K562 (cell line): ENCODE results near the gene OSM. TPM values are rescaled to one million over a fixed set of nuclear protein-coding genes. Genes with fewer than 3 reads are reported as not detected.

Source experiments
- ATF1 ChIP-seq, 2 experiments: fragments of 450-650 bp in 1 of 2; IDR thresholded peaks; 2 replicates each; pipeline ENCODE4 v1.6.1; 2016; ENCODE audit warnings: missing compliant biosample characterization in 1 of 2, missing genetic modification characterization in 1 of 2
- CBX2 ChIP-seq: fragments of 200-600 bp; sonication (generic); IDR thresholded peaks from one replicate; pipeline ENCODE4 v1.6.1; 2012; ENCODE audit warnings: mild to moderate bottlenecking, low read length, inconsistent platforms; ENCODE audit not compliant: insufficient read depth, poor library complexity, severe bottlenecking
- CHD4 ChIP-seq: fragments of 200-600 bp; sonication (generic); IDR thresholded peaks from 3 replicates; pipeline ENCODE4 v1.6.1; 2012; ENCODE audit warnings: low read depth, mild to moderate bottlenecking, mixed read lengths, low read length, inconsistent platforms; ENCODE audit not compliant: insufficient read depth, insufficient replicate concordance, poor library complexity, severe bottlenecking
- ELF4 ChIP-seq: fragments of 450-650 bp; formaldehyde crosslinking; IDR thresholded peaks from 2 replicates; pipeline ENCODE4 v1.4.0; 2022; ENCODE audit warnings: missing genetic modification characterization
- ETV5 ChIP-seq: sonication (generic); formaldehyde crosslinking; IDR thresholded peaks from 2 replicates; pipeline ENCODE4 v1.4.0; 2020; ENCODE audit warnings: low read depth, mild to moderate bottlenecking, missing genetic modification reagents
- HNRNPH1 ChIP-seq: fragments of 200-400 bp; formaldehyde crosslinking; optimal IDR thresholded peaks from 2 replicates; pipeline ENCODE3; 2017; ENCODE audit warnings: low read depth, mild to moderate bottlenecking, low read length, moderate library complexity
- HNRNPK ChIP-seq: fragments of 200-400 bp; formaldehyde crosslinking; IDR thresholded peaks from one replicate; pipeline ENCODE4 v1.6.1; 2018; ENCODE audit warnings: mild to moderate bottlenecking, low read depth, low read length; ENCODE audit not compliant: poor library complexity, severe bottlenecking
- HNRNPLL ChIP-seq: fragments of 200-400 bp; formaldehyde crosslinking; IDR thresholded peaks from 2 replicates; pipeline ENCODE4 v1.6.1; 2017; ENCODE audit warnings: low read length, low read depth, mild to moderate bottlenecking; ENCODE audit not compliant: poor library complexity, severe bottlenecking
- MTA2 ChIP-seq: fragments of 450-650 bp; IDR thresholded peaks from 2 replicates; pipeline ENCODE4 v1.6.1; 2016; ENCODE audit warnings: low read depth
- POLR2A ChIP-seq: fragments of 450-650 bp; conservative IDR thresholded peaks from 2 replicates; pipeline ENCODE4 v1.6.1; 2016
- RBM15 ChIP-seq: fragments of 200-400 bp; formaldehyde crosslinking; IDR thresholded peaks from 2 replicates; pipeline ENCODE4 v1.6.1; 2018; ENCODE audit warnings: mild to moderate bottlenecking, low read length, moderate library complexity; ENCODE audit not compliant: insufficient read depth
- TRIM24 ChIP-seq, 2 experiments: fragments of 450-650 bp; IDR thresholded peaks; 2 replicates each; pipeline ENCODE4 v1.6.1; 2016
- ZBED1 ChIP-seq: IDR thresholded peaks from 2 replicates; pipeline ENCODE4 v1.6.1; 2014
- ZNF217 ChIP-seq: sonication (generic); formaldehyde crosslinking; IDR thresholded peaks from 2 replicates; pipeline ENCODE4 v1.8.0; 2022; ENCODE audit warnings: mild to moderate bottlenecking, missing genetic modification reagents
- ZNF436 ChIP-seq: fragments of 250-450, 450-650 bp; sonication (Bioruptor Pico); formaldehyde crosslinking; IDR thresholded peaks from 2 replicates; pipeline ENCODE4 v1.7.0; 2020; ENCODE audit warnings: mild to moderate bottlenecking
- ZNF77 ChIP-seq: fragments of 250-450 bp; sonication (Bioruptor Pico); IDR thresholded peaks from 2 replicates; pipeline ENCODE4 v1.5.0; 2020
- ZNF79 ChIP-seq: fragments of 250-450 bp; sonication (Bioruptor Pico); IDR thresholded peaks from 2 replicates; pipeline ENCODE4 v1.4.0; 2020; ENCODE audit warnings: low read depth, mild to moderate bottlenecking, moderate library complexity
- ZZZ3 ChIP-seq: fragments of 450-650 bp; IDR thresholded peaks from 2 replicates; pipeline ENCODE4 v1.6.1; 2016; ENCODE audit warnings: antibody characterized with exemption, mild to moderate bottlenecking, moderate library complexity
- polyA plus RNA-seq, 8 experiments: library from polyadenylated mRNA; depleted of rRNA in 4 of 8; stranded (reverse) in 5 of 8; unstranded in 3 of 8; fragments of >200 nt; fragmentation: Nextera tagmentation in 2 of 8; fragmentation: Illumina TruSeq in 1 of 8; extraction: Ambion mirVana in 2 of 8; extraction: Trizol in 1 of 8; gene quantifications; 2 replicates each; pipeline versions ENCODE4 v1.2.1 to v1.2.3, GENCODE V29; 2011 to 2014; ENCODE audit warnings: inconsistent platforms in 1 of 8, missing spikeins in 1 of 8
- total RNA-seq, 7 experiments: library from RNA; depleted of rRNA in 6 of 7; stranded (reverse); fragments of >200 nt in 6 of 7; fragmentation: Illumina TruSeq in 2 of 7; extraction: Trizol in 2 of 7; gene quantifications; 2 replicates each; pipeline versions ENCODE4 v1.2.1 to v1.2.3, GENCODE V29; 2011 to 2021; ENCODE audit warnings: low replicate concordance in 1 of 7
- TF ChIP-seq, protein P1 (sequence below): fragments of 450-650 bp; IDR thresholded peaks from 2 replicates; pipeline ENCODE4 v1.6.1; 2016; ENCODE audit warnings: mild to moderate bottlenecking, moderate library complexity

The OSM gene
- total and polyA plus RNA-seq, 9 of the 15 experiments (the other 6 are each of a cell fraction or from before 2014, with no cell fraction given), result 0.22 TPM; not detected in 8

DNA sequence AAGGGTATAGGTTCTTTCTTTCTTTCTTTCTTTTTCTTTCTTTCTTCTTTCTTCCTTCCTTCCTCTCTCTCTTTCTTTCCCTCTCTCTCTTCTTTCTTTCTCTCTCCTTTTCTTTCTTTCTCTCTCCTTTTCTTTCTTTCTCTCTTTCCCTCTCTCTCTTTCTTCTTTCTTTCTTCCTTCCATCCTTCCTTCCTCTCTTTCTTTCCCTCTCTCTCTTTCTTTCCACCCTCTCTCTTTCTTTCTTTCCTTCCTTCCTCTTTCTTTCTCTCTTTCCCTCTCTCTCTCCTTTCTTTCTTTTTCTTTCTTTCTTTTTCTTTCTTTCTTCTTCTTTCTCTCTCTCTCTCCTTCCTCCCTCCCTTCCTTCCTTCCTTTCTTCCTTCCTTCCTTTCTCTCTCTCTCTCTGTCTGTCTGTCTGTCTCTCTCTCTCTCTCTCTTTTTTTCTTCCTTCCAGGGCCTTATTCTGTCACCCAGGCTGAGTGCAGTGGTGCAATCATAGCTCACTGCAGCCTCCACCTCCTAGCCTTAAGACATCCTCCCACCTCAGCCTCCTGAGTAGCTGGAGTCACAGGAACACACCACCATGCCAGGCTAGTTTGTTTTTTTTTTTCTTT lies 46.9 kb downstream of the OSM start (continued):
- TF ChIP-seq ZNF79 (CRISPR knock-in tag) (no peak), ELF4 (no peak), ZNF436 (CRISPR knock-in tag) (no peak), ETV5 (CRISPR knock-in tag) (no peak), ZNF77 (CRISPR knock-in tag) (no peak), ZZZ3 (no peak), MTA2 (peak; percentile 45; the same call in 1 of the 2 replicates), HNRNPH1 (no peak), ZNF217 (CRISPR knock-in tag) (no peak), CBX2 (no peak), CHD4 (no peak), HNRNPK (no peak), POLR2A (no peak), ATF1 (CRISPR knock-in tag; IDR thresholded peaks at IDR 0.05) (no peak), ATF1 (tag; IDR thresholded peaks at IDR 0.05) (no peak), HNRNPLL (no peak), ZBED1 (no peak), TRIM24 (IDR thresholded peaks at IDR 0.05) (no peak), RBM15 (no peak)
- TF ChIP-seq, protein P1, sequence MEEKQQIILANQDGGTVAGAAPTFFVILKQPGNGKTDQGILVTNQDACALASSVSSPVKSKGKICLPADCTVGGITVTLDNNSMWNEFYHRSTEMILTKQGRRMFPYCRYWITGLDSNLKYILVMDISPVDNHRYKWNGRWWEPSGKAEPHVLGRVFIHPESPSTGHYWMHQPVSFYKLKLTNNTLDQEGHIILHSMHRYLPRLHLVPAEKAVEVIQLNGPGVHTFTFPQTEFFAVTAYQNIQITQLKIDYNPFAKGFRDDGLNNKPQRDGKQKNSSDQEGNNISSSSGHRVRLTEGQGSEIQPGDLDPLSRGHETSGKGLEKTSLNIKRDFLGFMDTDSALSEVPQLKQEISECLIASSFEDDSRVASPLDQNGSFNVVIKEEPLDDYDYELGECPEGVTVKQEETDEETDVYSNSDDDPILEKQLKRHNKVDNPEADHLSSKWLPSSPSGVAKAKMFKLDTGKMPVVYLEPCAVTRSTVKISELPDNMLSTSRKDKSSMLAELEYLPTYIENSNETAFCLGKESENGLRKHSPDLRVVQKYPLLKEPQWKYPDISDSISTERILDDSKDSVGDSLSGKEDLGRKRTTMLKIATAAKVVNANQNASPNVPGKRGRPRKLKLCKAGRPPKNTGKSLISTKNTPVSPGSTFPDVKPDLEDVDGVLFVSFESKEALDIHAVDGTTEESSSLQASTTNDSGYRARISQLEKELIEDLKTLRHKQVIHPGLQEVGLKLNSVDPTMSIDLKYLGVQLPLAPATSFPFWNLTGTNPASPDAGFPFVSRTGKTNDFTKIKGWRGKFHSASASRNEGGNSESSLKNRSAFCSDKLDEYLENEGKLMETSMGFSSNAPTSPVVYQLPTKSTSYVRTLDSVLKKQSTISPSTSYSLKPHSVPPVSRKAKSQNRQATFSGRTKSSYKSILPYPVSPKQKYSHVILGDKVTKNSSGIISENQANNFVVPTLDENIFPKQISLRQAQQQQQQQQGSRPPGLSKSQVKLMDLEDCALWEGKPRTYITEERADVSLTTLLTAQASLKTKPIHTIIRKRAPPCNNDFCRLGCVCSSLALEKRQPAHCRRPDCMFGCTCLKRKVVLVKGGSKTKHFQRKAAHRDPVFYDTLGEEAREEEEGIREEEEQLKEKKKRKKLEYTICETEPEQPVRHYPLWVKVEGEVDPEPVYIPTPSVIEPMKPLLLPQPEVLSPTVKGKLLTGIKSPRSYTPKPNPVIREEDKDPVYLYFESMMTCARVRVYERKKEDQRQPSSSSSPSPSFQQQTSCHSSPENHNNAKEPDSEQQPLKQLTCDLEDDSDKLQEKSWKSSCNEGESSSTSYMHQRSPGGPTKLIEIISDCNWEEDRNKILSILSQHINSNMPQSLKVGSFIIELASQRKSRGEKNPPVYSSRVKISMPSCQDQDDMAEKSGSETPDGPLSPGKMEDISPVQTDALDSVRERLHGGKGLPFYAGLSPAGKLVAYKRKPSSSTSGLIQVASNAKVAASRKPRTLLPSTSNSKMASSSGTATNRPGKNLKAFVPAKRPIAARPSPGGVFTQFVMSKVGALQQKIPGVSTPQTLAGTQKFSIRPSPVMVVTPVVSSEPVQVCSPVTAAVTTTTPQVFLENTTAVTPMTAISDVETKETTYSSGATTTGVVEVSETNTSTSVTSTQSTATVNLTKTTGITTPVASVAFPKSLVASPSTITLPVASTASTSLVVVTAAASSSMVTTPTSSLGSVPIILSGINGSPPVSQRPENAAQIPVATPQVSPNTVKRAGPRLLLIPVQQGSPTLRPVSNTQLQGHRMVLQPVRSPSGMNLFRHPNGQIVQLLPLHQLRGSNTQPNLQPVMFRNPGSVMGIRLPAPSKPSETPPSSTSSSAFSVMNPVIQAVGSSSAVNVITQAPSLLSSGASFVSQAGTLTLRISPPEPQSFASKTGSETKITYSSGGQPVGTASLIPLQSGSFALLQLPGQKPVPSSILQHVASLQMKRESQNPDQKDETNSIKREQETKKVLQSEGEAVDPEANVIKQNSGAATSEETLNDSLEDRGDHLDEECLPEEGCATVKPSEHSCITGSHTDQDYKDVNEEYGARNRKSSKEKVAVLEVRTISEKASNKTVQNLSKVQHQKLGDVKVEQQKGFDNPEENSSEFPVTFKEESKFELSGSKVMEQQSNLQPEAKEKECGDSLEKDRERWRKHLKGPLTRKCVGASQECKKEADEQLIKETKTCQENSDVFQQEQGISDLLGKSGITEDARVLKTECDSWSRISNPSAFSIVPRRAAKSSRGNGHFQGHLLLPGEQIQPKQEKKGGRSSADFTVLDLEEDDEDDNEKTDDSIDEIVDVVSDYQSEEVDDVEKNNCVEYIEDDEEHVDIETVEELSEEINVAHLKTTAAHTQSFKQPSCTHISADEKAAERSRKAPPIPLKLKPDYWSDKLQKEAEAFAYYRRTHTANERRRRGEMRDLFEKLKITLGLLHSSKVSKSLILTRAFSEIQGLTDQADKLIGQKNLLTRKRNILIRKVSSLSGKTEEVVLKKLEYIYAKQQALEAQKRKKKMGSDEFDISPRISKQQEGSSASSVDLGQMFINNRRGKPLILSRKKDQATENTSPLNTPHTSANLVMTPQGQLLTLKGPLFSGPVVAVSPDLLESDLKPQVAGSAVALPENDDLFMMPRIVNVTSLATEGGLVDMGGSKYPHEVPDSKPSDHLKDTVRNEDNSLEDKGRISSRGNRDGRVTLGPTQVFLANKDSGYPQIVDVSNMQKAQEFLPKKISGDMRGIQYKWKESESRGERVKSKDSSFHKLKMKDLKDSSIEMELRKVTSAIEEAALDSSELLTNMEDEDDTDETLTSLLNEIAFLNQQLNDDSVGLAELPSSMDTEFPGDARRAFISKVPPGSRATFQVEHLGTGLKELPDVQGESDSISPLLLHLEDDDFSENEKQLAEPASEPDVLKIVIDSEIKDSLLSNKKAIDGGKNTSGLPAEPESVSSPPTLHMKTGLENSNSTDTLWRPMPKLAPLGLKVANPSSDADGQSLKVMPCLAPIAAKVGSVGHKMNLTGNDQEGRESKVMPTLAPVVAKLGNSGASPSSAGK, result no peak
